GM18858 (cell line): ENCODE data around the gene MAGEA2.
"Not testable (repeated sequence)": the region's sequence is repeated elsewhere in the genome, so short reads cannot be mapped to it uniquely, and the experiment has no call there.

Experiments
- ATAC-seq: cut with Tn5 transposase; IDR thresholded peaks from one replicate; pipeline ENCODE4 v1.9.1; 2021; ENCODE audit not compliant: unreplicated experiment

The MAGEA2 gene

GRCh38 chrX:152709173-152709572, 44.5 kb downstream of the MAGEA2 start, which contains the start of gene CSAG2:
CSAG2 (minus strand) TSS chrX:152709273; CDS start chrX:152709112, 161 bp downstream.
- ATAC-seq: not testable (repeated sequence)

GRCh38 chrX:152706500-152706899, 47.1 kb downstream of the MAGEA2 start:
- ATAC-seq: not testable (repeated sequence)

GRCh38 chrX:152700390-152700789, 53.3 kb downstream of the MAGEA2 start:
- not testable (repeated sequence) for ATAC-seq
